Spinal cord (tissue), 10 donors: ENCODE results near the gene TMEM191C. TPM values are rescaled to one million over a fixed set of nuclear protein-coding genes. Genes with fewer than 3 reads are reported as not detected.
"Not testable (repeated sequence)": the region's sequence is repeated elsewhere in the genome, so short reads cannot be mapped to it uniquely, and the experiment has no call there.

Source experiments
- DNase-seq, 6 donors: peaks; one replicate each; pipeline versions ENCODE4 v3.0.0 to v3.0.0-alpha.2; 2013 to 2015; ENCODE audit warnings: low spot score in 6 of 6, low read depth in 4 of 6
- H3K27ac ChIP-seq: one replicate; pipeline ENCODE4 v1.5.1; 2013; ENCODE audit warnings: low read depth, low read length, control low read depth
- H3K27me3 ChIP-seq: one replicate; pipeline ENCODE4 v1.6.1; 2013; ENCODE audit warnings: low read length; ENCODE audit not compliant: control insufficient read depth, insufficient read depth
- H3K36me3 ChIP-seq: one replicate; pipeline ENCODE4 v1.6.1; 2013; ENCODE audit warnings: low read length; ENCODE audit not compliant: control insufficient read depth, insufficient read depth
- H3K4me1 ChIP-seq: one replicate; pipeline ENCODE4 v1.6.1; 2013; ENCODE audit warnings: low read length; ENCODE audit not compliant: control insufficient read depth, insufficient read depth
- H3K4me3 ChIP-seq: one replicate; pipeline ENCODE4 v1.5.1; 2013; ENCODE audit warnings: low read depth, low read length, control low read depth
- H3K9me3 ChIP-seq: one replicate; pipeline ENCODE4 v1.6.1; 2013; ENCODE audit warnings: low read length; ENCODE audit not compliant: control insufficient read depth, insufficient read depth
- WGBS: methylation state at CpG from one replicate; pipeline ENCODE4 v1.1.5; 2013; ENCODE audit warnings: missing lambda C conversion rate; ENCODE audit not compliant: insufficient coverage; 5-methylcytosine and 5-hydroxymethylcytosine counted together
- polyA plus RNA-seq, 2 donors: library from polyadenylated mRNA; unstranded; fragments of 120-200 nt; gene quantifications; one replicate each; pipeline ENCODE4 v1.2.1, GENCODE V29; 2013; ENCODE audit not compliant: insufficient read length in 2 of 2
- total RNA-seq, 2 donors: library from RNA; depleted of rRNA in 1 of 2; stranded (reverse); fragments of 120-200 nt in 1 of 2; fragments of >200 nt in 1 of 2; gene quantifications; one replicate each; pipeline versions ENCODE4 v1.2.3 to v1.2.4, GENCODE V29; 2013 to 2014
- donor health status: healthy.

TMEM191C gene
- total and polyA plus RNA-seq, 4 donors: 3.9 to 23.9 (median 8.5) TPM

DNA sequence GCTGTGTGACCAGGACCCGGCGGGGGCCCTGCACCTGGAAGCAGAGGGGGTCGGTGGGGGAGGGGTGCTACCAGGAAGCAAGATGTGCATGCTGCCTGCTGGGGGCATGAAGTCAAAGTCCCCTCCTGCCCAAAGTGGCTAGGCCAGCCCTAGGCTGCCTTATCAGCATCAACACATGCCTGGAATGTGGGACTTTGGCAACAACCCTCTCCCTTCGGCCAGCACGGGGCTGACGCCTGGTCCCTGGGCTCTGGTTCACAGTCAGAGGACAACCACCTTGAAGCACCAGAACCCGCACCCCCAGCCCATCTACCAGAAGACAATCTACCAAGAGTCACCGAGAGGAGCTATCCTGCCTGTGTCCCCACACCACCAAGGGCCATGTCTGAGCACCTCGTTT is 43.2 kb downstream of the TMEM191C start:
- H3K4me3 ChIP-seq: not testable (repeated sequence)
- no CpG with 5 or more reads among the region's 9 CpGs for WGBS

DNA sequence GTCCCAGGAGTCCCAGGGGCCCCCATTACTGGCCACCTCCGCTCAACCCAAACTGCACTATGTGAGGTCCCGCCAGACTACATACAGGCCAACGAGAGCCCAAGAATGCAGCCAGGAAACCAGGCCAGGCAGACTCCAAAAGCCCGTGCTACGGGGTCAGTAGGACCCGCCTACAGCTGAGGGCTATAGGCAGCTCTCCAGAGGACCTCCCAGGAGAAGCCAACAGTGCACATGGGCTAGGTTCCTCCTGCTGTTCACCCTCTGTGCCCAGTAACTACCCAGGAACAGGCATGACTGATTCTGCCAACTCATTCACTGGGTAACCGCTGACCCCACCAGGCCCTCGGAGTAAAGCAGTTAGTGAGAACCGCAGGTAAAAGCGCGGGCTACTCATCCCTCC is 44.8 kb downstream of the TMEM191C start:
- H3K27me3 ChIP-seq: not testable (repeated sequence)

More for the DNA sequence above, 43.2 kb downstream of the TMEM191C start:
- H3K27me3 ChIP-seq, H3K27ac ChIP-seq, DNase-seq, H3K36me3 ChIP-seq, H3K4me1 ChIP-seq, H3K9me3 ChIP-seq: not testable (repeated sequence)

DNA sequence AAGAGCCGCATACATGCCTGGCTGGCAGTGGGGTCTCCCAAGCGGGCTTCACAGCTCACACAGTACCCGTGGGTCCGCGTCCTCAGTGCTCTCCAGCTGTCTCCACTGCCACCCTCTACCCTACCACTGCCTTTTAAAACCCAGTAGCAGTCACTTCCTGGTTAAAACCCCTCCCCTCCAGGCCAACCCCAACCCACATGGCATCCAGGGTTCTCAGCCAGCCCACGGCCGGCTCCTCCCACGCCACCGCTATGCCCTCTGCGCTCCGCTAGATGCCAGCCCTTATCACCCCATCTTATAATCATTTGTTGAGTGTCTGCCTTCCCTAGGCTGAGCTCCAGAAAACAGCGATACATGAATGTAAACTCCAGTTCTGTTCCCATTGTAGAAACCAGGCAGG is 46.9 kb downstream of the TMEM191C start:
- no CpG with 5 or more reads among the region's 12 CpGs for WGBS
- H3K27ac ChIP-seq, H3K9me3 ChIP-seq, H3K36me3 ChIP-seq, H3K4me1 ChIP-seq, H3K27me3 ChIP-seq, DNase-seq, H3K4me3 ChIP-seq: not testable (repeated sequence)

More for the DNA sequence above, 44.8 kb downstream of the TMEM191C start:
- not testable (repeated sequence) for H3K9me3 ChIP-seq, DNase-seq, H3K27ac ChIP-seq, H3K4me1 ChIP-seq, H3K4me3 ChIP-seq, H3K36me3 ChIP-seq
- WGBS: no CpG with 5 or more reads among the region's 11 CpGs

DNA sequence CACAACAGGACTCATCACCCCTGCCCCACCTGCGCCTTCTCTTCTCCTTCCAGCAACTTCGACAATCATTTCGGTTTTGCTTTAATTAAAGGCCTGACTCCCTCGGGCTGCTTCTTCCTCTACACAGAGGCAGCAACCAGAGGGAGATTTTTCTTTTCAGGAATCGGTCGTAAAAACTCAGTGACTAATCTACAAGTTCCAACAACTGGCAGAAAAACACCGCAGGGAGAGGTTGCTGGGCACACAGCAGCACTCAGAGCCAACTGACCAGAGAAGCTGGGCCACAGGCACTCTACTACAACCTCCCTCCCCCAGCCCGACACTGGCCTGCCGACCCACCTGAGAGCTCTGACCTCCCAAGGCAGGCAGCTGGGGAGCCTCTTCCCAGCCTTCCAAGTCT is 48.0 kb downstream of the TMEM191C start:
- not testable (repeated sequence) for H3K27me3 ChIP-seq, H3K4me1 ChIP-seq, H3K27ac ChIP-seq, H3K4me3 ChIP-seq, H3K36me3 ChIP-seq, H3K9me3 ChIP-seq, DNase-seq
- WGBS: no CpG with 5 or more reads among the region's 9 CpGs

DNA sequence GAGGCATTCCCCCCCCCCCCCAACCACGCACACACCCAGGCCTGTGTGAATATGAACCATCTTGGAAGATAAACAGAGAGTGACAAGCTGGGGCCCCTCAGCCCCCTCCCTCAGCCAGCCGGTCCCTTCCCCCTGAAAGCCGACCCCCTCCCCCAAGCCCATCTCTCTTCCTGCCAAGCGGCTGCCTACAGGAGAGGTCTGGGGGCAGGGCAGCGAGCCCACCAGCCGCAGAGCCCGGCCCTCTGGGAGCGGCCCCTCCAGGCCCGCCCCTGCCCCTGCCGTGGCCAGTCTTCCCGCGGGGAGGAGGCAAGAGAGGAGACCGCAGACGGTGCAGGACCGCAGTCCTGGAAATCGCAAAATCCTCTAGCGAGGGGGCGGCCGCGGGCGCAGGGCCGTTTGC is 49.3 kb downstream of the TMEM191C start:
- H3K36me3 ChIP-seq, H3K4me1 ChIP-seq, H3K27me3 ChIP-seq, H3K4me3 ChIP-seq, H3K9me3 ChIP-seq, DNase-seq, H3K27ac ChIP-seq: not testable (repeated sequence)
- no CpG with 5 or more reads among the region's 22 CpGs for WGBS

DNA sequence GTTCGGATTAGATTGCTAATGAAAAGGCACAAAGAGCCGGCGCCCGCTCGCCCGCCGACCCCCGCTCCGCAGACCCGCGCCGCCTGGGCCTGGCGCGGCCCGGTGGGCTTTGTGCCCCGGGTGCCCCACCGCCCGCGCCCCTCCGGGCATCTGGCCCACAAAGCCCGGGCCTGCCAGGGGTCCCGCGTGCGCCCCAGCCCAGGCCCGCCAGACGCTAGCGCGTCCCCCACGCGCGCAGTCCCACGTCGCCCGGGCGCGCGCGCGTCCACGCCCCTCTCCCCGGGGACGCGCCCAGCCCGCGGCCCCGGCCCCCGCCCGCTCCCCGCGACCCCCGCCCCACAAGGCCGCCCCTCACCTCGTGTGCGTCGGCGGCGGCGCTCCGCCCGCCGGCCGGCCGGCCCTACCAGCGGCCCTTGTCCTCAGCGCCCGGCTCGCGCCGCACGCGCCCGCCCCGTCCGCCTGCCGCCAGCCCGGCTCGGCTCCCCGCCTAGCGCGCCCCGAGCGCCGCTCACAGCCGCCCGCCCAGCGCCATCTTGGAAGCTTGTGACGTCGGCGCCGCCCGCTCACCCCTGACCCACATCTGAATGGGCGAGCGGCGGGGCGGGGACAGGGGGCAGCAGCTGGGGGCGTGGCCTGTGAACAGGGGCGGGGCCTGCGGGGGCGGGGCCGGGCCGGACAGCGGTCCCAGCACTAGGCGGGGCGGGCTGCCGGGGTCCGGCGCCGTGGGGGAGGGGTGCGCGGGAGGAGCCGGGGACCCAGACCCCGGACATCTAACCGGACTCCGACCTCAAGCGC is 50.0 kb downstream of the TMEM191C start:
- not testable (repeated sequence) for DNase-seq, H3K4me3 ChIP-seq, H3K9me3 ChIP-seq, H3K27ac ChIP-seq, H3K27me3 ChIP-seq, H3K36me3 ChIP-seq, H3K4me1 ChIP-seq
- WGBS: no CpG with 5 or more reads among the region's 115 CpGs

Other genes with a start within 250 kb of the TMEM191C start
- under 1 TPM; 0.22 to 0.40 TPM for gene RIMBP3B, start 83.6 kb upstream of the TMEM191C start, total RNA-seq
- gene RIMBP3B, start 83.6 kb upstream of the TMEM191C start, polyA plus RNA-seq: not detected
- gene HIC2, start 50.0 kb upstream of the TMEM191C start, total RNA-seq: 1 to 10 TPM; 3.6 to 5.7 TPM
- 1 to 10 TPM; 7.1 to 8.4 TPM for gene HIC2, start 50.0 kb upstream of the TMEM191C start, polyA plus RNA-seq
- under 1 TPM; 0.30 to 0.39 TPM for gene RIMBP3C, start 84.1 kb downstream of the TMEM191C start, total RNA-seq
- gene RIMBP3C, start 84.1 kb downstream of the TMEM191C start, polyA plus RNA-seq: under 1 TPM; 0.70 to 0.83 TPM
- 10 to 100 TPM; 34.1 to 46.6 TPM for gene UBE2L3, start 100.3 kb downstream of the TMEM191C start, total RNA-seq
- gene UBE2L3, start 100.3 kb downstream of the TMEM191C start, polyA plus RNA-seq: 10 to 100 TPM; 67.9 to 75.3 TPM
- gene YDJC, start 162.6 kb downstream of the TMEM191C start, total RNA-seq: 1 to 10 TPM; 5.0 to 10.0 TPM
- gene YDJC, start 162.6 kb downstream of the TMEM191C start, polyA plus RNA-seq: 10 to 100 TPM; 17.0 to 17.6 TPM
- gene CCDC116, start 165.4 kb downstream of the TMEM191C start, total RNA-seq: under 1 TPM; 0.20 to 0.28 TPM
- gene CCDC116, start 165.4 kb downstream of the TMEM191C start, polyA plus RNA-seq: 1 to 10 TPM in 1 of 2 donors, under 1 TPM in 1; 0.63 to 1.1 TPM
- gene SDF2L1, start 174.9 kb downstream of the TMEM191C start, total RNA-seq: 10 to 100 TPM in 1 of 2 donors, 1 to 10 TPM in 1; 6.9 to 14.1 TPM
- gene SDF2L1, start 174.9 kb downstream of the TMEM191C start, polyA plus RNA-seq: 10 to 100 TPM; 16.6 to 21.9 TPM
- 10 to 100 TPM; 17.1 to 30.5 TPM for gene PPIL2, start 198.6 kb downstream of the TMEM191C start, total RNA-seq
- 10 to 100 TPM; 43.6 to 51.5 TPM for gene PPIL2, start 198.6 kb downstream of the TMEM191C start, polyA plus RNA-seq